HL-60 (cell line): ENCODE measurements around the gene ISG20L2.

ENCODE experiments used
- DNase-seq, 2 experiments: peaks; one replicate each; pipeline ENCODE4 v3.0.0-alpha.2; 2010 to 2020; ENCODE audit warnings: low read depth in 1 of 2, low spot score in 1 of 2
- H3K27ac ChIP-seq: fragments of 250-450 bp; sonication (Bioruptor Pico); replicated peaks from 2 replicates; pipeline ENCODE4 v1.5.1; 2020; ENCODE audit warnings: mild to moderate bottlenecking, moderate library complexity
- H3K27me3 ChIP-seq: fragments of 250-450 bp; sonication (Bioruptor Pico); 2 replicates; pipeline ENCODE4 v1.5.1; 2021; ENCODE audit warnings: mild to moderate bottlenecking, moderate library complexity; ENCODE audit not compliant: insufficient read depth, poor library complexity, severe bottlenecking
- H3K4me3 ChIP-seq: replicated peaks from 2 replicates; pipeline ENCODE4 v1.5.1; 2011; ENCODE audit warnings: mild to moderate bottlenecking, control low read depth, low read length; ENCODE audit not compliant: insufficient read depth
- GABPA ChIP-seq: IDR thresholded peaks from 2 replicates; pipeline ENCODE4 v1.6.1; 2012; ENCODE audit warnings: low read depth
- POLR2AphosphoS5 ChIP-seq: IDR thresholded peaks from 2 replicates; pipeline ENCODE4 v1.6.1; 2012; ENCODE audit warnings: low read depth
- REST ChIP-seq: IDR thresholded peaks from 2 replicates; pipeline ENCODE4 v1.6.1; 2012; ENCODE audit warnings: low read depth; ENCODE audit not compliant: insufficient replicate concordance
- SPI1 ChIP-seq: IDR thresholded peaks from 2 replicates; pipeline ENCODE4 v1.6.1; 2012; ENCODE audit warnings: low read depth, mild to moderate bottlenecking, borderline replicate concordance
- TF ChIP-seq, protein P1 (sequence below): IDR thresholded peaks from one replicate; pipeline ENCODE4 v1.5.1; 2011; ENCODE audit warnings: low read length, control low read depth, inconsistent platforms; ENCODE audit not compliant: insufficient read depth

The ISG20L2 gene

DNA sequence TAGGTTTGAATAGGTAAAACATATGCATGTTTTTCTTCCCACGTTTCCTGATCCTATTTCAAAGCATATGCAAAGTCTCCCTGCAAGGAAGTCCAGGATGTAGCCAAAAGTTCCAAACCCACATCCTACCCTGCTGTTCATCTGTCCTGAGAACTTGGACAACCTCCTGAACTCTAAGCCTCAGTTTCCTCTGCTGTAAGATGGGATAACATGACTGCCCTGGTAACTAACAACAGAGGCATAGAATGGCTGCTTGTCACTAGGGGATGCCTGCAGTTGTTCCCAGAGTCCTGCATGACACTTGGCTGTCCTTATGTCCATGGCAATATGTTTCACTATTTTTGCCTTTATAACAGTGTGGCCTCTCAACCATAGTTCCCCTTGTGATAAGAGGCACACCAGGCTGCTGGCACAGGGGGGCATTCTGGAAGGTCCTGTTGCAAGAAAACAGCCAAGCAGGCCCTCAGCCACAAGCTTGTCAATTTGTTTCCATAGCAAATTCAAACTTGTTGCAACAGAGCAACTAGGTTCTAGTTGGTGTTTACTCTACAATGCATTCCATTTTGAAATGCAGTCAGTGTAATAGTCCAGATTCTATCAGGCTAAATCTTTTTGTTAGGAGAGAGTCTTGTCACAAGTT is 24.4 kb upstream of the ISG20L2 start:
- Histone ChIP-seq H3K27ac (peak overlapping the region; percentile 96), H3K27me3 (no peaks in the 10 kb centered on the region), H3K4me3 (peak overlapping the region; percentile 50)
- DNase-seq = peak; percentile 45 to 66
- no peak; the same call in 1 of the 2 replicates for TF ChIP-seq POLR2AphosphoS5
- TF ChIP-seq REST = no peak
- TF ChIP-seq, protein P1, sequence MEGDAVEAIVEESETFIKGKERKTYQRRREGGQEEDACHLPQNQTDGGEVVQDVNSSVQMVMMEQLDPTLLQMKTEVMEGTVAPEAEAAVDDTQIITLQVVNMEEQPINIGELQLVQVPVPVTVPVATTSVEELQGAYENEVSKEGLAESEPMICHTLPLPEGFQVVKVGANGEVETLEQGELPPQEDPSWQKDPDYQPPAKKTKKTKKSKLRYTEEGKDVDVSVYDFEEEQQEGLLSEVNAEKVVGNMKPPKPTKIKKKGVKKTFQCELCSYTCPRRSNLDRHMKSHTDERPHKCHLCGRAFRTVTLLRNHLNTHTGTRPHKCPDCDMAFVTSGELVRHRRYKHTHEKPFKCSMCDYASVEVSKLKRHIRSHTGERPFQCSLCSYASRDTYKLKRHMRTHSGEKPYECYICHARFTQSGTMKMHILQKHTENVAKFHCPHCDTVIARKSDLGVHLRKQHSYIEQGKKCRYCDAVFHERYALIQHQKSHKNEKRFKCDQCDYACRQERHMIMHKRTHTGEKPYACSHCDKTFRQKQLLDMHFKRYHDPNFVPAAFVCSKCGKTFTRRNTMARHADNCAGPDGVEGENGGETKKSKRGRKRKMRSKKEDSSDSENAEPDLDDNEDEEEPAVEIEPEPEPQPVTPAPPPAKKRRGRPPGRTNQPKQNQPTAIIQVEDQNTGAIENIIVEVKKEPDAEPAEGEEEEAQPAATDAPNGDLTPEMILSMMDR = no peak
- TF ChIP-seq SPI1 = no peak
- no peak for TF ChIP-seq GABPA

- H3K27me3 ChIP-seq = no peaks in the 10 kb centered on the region
- peak; percentile 94 to 99 for DNase-seq
- peak overlapping the region; percentile 96 for H3K27ac ChIP-seq
- TF ChIP-seq REST (peak; percentile 40), POLR2AphosphoS5 (peak; percentile 76)
- TF ChIP-seq, protein P1 = no peak
- peak overlapping the region; percentile 50 for H3K4me3 ChIP-seq
Observed at GRCh38 chr1:156751757-156752481, 23.4 kb upstream of the ISG20L2 start.

- TF ChIP-seq GABPA (no peak), REST (no peak), POLR2AphosphoS5 (no peak), SPI1 (no peak)
- TF ChIP-seq, protein P1 = no peak
- H3K27me3 ChIP-seq = no peaks in the 10 kb centered on the region
- peak within 1 kb of the TSS; percentile 75 for H3K4me3 ChIP-seq
- no peak for DNase-seq
- H3K27ac ChIP-seq = peak within 1 kb of the TSS; percentile 99
Observed at GRCh38 chr1:156751451-156751756, 22.8 kb upstream of the ISG20L2 start, which contains the start of gene HDGF. Gene HDGF (minus strand): TSS chr1:156751675. CDS start chr1:156751429, 246 bp downstream.
